NCI-H1930 (cell line): ENCODE data around the gene HOXA4.

Source experiments
- DNase-seq, 2 experiments: peaks; one replicate each; lab custom pipeline; 2025; lab: John Stamatoyannopoulos, UW

The HOXA4 gene

GRCh38 chr7:27169658-27170425 is 39.3 kb upstream of the HOXA4 start:
- DNase-seq: peak; percentile 53 to 69

- DNase-seq: peak; percentile 46 to 73
These were observed 37.8 kb upstream of the HOXA4 start for GRCh38 chr7:27168265-27168947.

GRCh38 chr7:27167916-27168264 is 37.3 kb upstream of the HOXA4 start:
- no peak for DNase-seq

GRCh38 chr7:27166531-27167505 is 36.3 kb upstream of the HOXA4 start:
- DNase-seq: no peak

- peak in 1 of 2 experiments; percentile 59 for DNase-seq
These were observed 35.5 kb upstream of the HOXA4 start for GRCh38 chr7:27165996-27166530.

- peak; percentile 73 to 75 for DNase-seq
These were observed 34.8 kb upstream of the HOXA4 start, which contains the start of gene HOXA9 for GRCh38 chr7:27165089-27165995. HOXA9 (minus strand) TSS chr7:27165537; CDS start chr7:27165457, 80 bp downstream.

GRCh38 chr7:27164367-27165088 is 34.0 kb upstream of the HOXA4 start:
- no peak for DNase-seq

- DNase-seq: no peak
These were observed 33.4 kb upstream of the HOXA4 start for GRCh38 chr7:27164045-27164366.

GRCh38 chr7:27163288-27164044 is 32.9 kb upstream of the HOXA4 start:
- no peak for DNase-seq

- no peak for DNase-seq
These were observed 32.2 kb upstream of the HOXA4 start for GRCh38 chr7:27162561-27163287.

- DNase-seq: no peak
These were observed 31.4 kb upstream of the HOXA4 start for GRCh38 chr7:27161721-27162560.

GRCh38 chr7:27161214-27161720 is 30.7 kb upstream of the HOXA4 start:
- DNase-seq: no peak

GRCh38 chr7:27160546-27161213 is 30.1 kb upstream of the HOXA4 start:
- DNase-seq: peak; percentile 54 to 78

GRCh38 chr7:27160145-27160545 is 29.6 kb upstream of the HOXA4 start:
- DNase-seq: no peak

GRCh38 chr7:27159266-27160144 is 28.9 kb upstream of the HOXA4 start:
- DNase-seq: no peak
